Stimulated activated CD4-positive, alpha-beta T cell treated with anti-CD3 and anti-CD28 coated beads, TNF-alpha, amount 100 ng/mL, for 48 hours (primary cell): ENCODE measurements around the gene ASPSCR1.

Experiments
- DNase-seq, 3 donors: peaks; one replicate each; pipeline ENCODE4 v3.0.0-alpha.2; 2020; ENCODE audit warnings: low read depth in 3 of 3

ASPSCR1 gene

GRCh38 chr17:81960130-81960958, 17.1 kb upstream of the ASPSCR1 start:
- no peak for DNase-seq

DNA sequence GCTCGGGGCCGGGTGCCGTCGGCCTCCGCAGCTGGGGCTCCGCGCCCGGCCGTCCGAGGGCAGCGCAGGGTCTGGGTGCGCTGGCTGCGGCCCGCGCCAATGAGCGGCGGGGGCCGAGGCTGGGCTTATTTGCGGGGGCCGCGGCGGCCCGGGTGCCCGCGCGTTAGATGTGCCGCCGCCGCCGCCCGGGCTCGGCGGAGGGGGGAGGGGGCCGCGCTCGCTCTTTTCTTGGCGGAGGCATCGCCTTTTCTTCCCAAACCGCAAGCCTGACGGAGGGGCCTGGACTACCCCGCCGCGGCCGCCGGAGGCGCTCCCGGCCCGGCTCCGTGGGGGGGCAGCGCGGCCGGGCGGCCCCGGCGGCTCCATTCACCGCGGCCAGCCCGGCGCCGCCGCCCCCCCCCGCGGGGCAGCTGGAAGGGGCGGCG, 16.3 kb upstream of the ASPSCR1 start, which contains the start of gene NOTUM:
Gene NOTUM, minus strand, starts transcription at position 101 of the 425 bp plus-strand sequence. CDS start 278 bp downstream, outside the sequence.
- DNase-seq, result no peak

- DNase-seq, result no peak
These were observed 15.6 kb upstream of the ASPSCR1 start for GRCh38 chr17:81961521-81962498.

DNA sequence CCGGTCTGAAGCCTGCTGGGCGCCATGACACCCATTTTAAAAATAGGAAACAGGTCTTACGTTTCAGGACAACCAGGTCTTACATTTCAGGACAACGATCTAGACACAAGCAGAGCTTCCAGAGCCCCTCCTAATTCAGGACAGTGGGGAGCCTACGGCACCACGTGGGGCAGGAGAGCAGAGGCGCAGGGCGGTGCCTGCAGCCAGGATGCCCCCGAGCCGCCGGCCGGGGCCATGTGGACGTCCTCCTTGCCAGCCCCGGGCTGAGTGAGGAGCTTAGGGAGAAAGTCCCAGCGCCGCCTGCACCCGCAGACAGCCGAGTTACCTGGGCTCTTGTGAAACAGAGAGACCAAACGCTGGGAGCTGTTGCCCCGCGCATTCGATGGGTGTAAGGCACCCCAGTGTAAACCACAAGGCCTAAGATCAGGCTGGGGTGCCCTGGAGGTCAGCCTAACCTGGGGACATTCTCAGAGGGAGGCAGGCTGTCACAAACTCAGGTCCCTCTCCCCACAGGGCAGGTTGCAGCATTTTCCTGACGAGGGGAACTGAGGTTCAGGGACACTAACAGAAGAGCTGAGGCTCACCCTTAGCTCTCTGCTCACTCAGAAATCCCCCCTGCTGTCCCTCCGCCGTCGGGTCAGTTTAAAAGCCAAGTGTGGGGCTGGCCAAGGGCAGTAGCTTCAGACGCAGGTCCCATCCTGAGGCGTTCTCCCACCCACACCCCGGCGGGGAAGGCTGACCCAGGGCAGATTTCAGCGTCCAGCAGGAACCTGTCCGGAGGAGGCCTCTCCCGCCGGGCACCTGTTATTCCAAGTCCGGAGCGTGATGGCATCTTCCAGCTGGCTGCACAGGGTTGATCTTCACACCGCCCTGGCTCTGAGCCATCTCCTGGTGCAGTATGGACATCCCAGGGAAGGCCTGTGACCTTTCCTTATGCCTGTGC, 14.7 kb upstream of the ASPSCR1 start:
- no peak for DNase-seq

DNA sequence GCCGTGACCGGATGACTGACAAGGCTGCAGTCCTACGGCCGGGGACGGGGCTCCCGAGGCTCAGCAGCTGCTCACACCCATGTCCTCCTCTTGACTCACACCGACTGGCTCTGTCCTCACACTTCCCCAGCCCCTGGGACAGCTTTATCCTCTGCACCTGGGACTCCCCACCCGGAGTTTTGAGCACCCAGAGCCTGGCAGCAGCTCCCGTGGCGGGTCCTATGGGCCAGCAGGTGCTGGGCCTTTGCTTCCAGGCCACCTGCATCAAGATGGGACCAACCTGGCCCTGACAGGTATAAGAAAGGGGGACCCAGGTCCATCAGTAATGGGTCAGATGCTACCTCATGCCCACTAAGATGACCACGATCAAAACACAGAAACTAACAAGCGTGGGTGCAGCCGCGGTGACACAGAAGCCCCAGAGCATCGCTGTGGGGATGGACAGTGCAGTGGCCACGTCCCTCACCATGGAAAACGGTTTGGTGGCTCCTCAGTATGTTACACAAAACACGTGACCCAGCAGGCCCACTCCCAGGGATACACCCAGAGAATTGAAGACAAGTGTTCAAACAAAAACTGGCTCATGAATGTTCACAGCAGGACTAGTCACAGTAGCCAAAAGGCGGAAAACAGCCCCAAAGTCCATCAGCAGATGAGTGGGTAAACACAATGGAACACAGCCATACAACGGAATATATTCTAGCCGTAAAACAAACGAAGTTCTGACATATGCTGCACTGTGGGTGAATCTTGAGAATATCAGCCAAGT, 13.2 kb upstream of the ASPSCR1 start:
- DNase-seq, result no peak

GRCh38 chr17:81966343-81967243, 10.8 kb upstream of the ASPSCR1 start:
- DNase-seq, result no peak

DNA sequence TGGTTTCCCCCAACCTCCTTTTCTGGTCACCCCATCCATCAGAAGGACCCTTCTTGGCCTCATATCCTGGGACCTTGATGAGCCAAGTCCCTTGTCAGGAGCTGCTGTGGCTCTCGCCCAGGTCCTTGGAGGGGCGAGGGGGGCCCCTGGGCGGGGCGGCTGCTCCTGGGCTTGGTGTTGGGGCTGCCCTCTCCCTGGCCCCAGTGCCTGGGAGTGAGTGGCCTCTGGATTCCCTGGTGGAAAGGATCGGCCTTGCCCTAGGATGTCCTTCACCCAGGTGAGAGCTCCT, 10.2 kb upstream of the ASPSCR1 start:
- no peak for DNase-seq

- DNase-seq, result peak; percentile 70 to 84 (median 83)
These were observed 9.7 kb upstream of the ASPSCR1 start for GRCh38 chr17:81967533-81968395.

- DNase-seq, result no peak
These were observed 9.1 kb upstream of the ASPSCR1 start for GRCh38 chr17:81968396-81968745.

GRCh38 chr17:81968850-81969812, 8.3 kb upstream of the ASPSCR1 start:
- no peak for DNase-seq

DNA sequence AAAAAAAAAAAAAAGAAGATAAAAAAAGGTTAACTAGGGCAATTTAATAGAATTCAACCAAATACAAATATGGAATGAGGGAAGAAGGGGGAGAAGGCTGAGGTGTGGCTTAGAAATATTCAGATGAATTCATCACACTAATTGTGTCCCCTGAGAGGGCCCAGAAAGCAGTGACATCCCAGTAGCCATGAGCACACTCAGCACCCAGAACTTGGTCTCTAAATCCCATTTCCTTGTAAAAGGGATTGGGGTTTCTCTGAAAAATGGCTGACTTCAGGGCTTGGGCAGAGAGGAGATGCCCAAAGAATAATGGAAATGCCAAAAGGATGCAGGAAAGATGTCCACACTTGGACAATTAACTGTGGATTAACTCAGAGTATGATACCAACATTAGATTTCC, 4.0 kb upstream of the ASPSCR1 start:
- DNase-seq, result no peak

GRCh38 chr17:81976332-81977210, 858 bp upstream of the ASPSCR1 start:
- DNase-seq, result peak in 1 of 3 donors; percentile 49

- no peak for DNase-seq
These were observed 1.3 kb downstream of the ASPSCR1 start for GRCh38 chr17:81978524-81979298.

DNA sequence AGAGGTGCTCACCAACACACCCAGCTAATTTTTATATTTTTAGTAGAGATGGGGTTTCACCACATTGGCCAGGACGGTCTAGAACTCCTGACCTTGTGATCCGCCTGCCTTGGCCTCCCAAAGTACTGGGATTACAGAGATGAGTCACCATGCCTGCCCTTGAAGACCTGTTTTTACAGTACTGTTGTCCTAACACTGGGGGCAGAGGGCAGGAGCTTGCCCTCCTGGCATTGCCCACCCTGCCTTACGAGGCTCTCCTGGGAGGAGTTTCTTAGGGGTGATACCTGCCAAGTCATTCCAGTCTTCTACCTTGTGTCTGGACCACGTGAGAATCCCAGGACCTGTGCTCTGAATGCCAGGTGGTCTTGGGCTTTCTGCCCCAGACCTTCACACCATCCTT, 2.7 kb downstream of the ASPSCR1 start:
- no peak for DNase-seq

GRCh38 chr17:81980707-81981343, 3.4 kb downstream of the ASPSCR1 start:
- no peak for DNase-seq
